GM19193 (cell line): Measurements from ENCODE around the gene LGALS3.

Source experiments
- POLR2A ChIP-seq: IDR thresholded peaks from 4 replicates; pipeline ENCODE4 v1.6.1; 2011; ENCODE audit not compliant: insufficient read depth, insufficient read length; ENCODE audit errors: extremely low read depth

The LGALS3 gene

DNA sequence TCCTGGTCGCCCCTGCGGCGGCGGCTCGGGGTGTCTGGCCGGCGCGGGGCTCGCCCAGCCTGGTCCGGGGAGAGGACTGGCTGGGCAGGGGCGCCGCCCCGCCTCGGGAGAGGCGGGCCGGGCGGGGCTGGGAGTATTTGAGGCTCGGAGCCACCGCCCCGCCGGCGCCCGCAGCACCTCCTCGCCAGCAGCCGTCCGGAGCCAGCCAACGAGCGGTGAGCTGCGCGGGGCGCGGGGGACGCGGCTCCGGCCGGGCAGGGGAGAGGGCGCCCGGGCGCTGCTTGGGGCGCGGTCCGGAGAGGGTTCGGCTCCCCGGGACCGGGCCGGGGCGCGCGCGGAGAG, at the start of gene LGALS3:
LGALS3 (plus strand) TSS at position 167 of the 342 bp plus-strand sequence. CDS start 8,122 bp downstream, outside the sequence.
- TF ChIP-seq POLR2A = peak; percentile 54

DNA sequence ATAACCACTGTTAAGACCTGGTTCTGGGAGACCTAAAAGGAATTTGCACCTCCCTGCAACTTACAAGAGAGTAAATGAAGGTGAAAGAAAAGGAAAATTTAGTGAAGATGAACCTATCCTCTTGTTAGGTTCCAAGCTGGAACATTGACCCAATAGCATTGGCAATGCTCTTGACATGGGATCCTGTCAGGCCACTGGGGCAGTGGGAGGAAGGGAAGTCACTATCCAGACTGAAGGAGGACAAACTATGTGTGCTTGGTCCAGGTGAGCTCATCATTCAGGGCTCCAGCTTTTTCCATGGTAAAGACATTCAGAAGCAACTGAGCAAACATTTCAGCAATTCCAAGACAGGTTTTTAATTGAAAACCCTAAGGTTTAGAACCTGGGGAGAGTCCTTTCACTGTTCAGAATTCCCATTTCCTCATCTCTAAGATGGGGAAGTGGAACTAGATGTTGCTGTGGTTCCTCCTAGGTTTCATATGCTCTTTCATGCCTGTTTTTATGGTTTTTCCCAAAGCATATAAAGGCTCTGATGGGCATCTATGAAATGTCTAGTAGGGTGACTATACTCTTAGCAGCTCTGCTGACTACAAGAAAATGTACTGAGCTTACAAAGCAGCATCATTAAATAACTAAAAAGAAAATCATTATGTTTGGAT, 44.5 kb upstream of the LGALS3 start:
- no peak for TF ChIP-seq POLR2A

DNA sequence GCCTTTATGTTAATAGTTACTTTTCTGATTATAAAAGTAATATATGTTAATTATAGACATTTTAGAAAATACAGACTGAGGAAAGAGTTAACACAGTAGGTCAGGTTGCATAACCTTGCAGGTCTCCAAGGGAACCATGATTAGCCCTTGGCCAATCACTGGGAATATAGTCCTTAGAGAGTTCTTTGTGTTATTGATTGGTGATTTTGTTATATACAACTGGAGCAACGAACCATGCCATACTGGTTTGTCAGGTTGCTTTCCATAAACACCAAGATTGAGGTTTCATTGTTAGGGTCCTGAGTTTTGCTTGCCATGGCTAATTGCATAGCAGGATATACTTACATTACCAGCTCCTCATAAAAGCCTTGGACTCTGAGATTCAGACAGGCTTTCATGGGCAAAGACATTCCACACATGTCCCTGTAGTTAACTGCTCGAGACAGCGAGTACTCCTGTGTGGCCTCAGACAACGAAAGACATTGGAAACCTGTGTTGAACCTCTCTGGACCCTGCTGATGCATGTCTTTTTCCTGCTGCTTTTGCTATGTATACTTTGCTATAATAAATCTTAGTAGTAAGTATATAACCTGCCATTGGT, 43.9 kb upstream of the LGALS3 start:
- TF ChIP-seq POLR2A = no peak

DNA sequence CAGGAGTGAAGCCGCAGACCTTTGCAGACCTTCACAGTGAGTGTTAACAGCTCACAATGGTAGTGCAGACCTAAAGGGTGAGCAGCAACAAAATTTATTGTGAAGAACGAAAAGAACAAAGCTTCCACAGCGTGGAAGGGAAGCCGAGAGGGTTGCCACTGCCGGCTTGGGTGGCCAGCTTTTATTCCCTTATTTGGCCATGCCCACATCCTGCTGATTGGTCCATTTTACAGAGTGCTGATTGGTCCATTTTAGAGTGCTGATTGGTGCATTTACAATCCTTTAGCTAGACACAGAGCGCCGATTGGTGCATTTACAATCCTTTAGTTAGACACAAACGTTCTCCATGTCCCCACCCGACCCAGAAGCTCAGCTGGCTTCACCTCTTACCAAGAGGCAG, 42.1 kb upstream of the LGALS3 start:
- TF ChIP-seq POLR2A = no peak

DNA sequence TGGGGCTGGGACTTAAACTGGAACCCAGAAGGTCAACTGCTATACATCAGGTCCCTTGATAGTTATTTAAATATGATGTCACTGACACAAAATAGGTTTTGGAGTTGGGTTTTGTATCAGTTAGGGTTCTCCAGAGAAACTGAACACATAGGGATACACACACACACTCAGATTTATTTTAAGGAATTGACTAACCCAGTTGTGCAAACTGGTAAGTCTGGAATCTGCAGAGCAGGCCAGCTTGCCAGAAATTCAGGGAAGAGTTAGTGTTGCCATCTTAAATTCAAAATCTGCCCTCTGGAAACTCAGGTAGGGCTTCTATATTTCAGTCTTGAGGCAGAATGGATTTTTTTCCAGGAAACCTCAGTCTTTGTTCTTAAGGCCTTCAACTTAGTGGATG, 40.7 kb upstream of the LGALS3 start:
- TF ChIP-seq POLR2A = no peak

DNA sequence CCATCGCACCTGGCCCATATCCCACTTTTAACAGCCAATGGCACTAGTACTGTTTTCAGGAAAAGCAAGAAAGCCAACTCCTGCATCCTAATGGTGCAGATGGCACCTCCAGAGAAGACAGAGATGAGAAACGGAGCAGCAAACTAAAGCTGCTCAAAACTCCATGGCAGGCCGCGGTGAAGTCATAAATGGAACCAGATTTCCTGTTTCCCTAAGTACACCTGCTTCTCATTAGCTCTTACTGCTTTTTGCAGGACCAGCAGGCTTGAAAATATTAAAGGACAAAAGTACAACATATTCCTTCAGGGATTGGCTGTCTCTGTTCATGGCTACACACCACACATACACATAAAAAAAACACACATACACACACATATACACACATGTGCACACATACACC, 36.7 kb upstream of the LGALS3 start:
- TF ChIP-seq POLR2A = no peak

DNA sequence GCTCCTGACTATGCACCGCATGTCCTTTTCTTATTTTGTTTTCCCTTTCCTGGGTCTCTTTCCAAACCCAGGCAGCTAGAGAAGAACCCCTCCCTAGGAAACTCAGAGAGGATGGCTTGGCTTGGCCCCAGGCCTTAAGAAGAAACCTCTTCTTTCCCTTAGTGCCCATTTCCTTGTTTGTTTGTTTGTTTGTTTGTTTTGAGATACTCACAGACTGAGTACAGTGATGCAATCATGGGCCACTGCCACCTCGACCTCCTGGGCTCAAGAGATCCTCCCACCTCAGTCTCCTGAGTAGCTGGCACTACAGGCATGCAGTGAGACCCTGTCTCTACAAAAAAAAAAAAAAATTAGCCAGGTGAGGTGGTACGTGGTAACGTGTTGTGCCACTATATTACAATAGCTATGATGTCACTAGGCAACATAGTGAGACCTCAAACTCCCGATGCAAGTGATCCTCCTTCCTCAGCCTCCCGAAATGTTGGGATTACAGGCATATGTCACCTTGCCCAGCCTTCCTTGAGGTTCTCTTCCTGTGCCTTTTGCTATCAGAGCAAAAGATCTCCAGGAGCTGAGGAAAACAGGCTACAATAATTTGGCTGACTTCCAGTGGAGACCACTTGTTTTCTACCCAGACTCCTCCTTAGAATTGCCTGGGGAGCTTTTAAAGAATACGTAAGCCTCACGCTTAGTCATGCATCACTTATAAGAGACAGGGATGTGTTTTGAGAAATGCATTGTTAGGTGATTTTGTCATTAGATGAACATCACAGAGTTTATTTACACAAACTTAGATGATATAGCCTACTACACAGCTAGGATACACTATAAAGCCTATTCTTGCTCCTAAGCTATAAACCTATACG, 34.5 kb upstream of the LGALS3 start:
- no peak for TF ChIP-seq POLR2A

DNA sequence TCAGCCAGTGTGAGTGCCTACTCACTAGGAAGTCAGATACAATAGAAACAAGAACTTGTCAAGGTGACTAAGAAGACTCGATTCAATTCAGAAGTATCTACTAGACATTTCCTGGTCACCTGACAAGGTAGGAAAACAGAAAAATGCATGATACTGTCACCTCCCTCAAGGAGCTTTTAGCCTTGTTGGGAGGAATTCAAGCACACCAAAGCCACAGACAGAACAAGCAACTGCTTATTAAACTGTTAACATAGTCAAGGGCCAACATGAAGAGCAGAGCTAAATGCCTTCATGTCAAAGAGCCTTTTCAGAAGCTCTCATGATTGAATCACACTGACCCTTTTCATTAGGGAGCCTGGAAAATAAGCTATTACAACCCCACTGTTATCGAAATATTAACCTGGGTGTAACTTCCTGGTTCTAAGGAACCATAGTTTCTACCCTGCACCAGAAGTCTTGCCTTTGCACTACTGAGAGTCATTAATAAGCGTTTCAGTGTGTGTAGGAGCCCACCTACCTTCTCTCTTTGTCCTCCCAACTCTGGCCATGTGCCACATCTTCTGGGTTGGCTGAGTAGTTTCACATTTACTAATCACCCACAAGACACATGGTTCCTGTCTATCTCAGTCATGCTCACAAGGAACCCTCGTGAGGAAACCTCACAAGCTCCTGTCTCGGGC, 31.0 kb upstream of the LGALS3 start:
- no peak for TF ChIP-seq POLR2A

DNA sequence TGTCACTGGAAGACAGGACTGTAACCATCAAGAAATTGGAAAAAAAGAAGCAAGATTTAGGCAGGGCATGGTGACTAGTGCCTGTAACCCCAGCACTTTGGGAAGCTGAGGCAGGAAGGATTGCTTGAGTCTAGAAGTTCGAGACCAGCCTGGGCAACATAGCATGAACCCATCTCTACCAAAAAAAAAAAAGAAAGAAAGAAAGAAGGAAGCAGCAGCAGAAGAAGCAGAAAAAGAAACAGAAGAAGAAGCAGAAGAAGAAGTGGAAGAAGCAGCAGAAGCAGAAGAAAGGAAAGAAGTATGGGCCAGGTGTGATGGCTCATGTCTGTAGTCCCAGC, 30.5 kb upstream of the LGALS3 start:
- TF ChIP-seq POLR2A = no peak

DNA sequence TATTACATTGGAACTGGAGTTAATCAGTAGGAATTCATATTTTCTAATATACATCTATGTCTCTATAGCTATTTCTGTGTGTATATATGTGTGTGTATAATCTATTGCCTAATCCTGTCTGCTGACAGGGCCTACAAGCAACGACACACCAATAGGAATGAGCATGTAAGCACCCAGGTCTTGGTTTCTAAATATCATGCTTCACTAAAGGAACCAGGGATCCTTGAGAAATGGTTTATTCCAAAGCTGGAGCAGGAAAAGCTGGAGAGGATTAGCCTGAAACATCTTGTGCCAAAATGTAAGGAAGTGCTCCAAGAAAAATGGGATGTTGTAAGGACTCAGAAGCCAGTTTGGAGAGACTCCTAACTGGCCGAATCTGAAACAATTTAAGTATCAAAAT, 29.3 kb upstream of the LGALS3 start:
- no peak for TF ChIP-seq POLR2A

DNA sequence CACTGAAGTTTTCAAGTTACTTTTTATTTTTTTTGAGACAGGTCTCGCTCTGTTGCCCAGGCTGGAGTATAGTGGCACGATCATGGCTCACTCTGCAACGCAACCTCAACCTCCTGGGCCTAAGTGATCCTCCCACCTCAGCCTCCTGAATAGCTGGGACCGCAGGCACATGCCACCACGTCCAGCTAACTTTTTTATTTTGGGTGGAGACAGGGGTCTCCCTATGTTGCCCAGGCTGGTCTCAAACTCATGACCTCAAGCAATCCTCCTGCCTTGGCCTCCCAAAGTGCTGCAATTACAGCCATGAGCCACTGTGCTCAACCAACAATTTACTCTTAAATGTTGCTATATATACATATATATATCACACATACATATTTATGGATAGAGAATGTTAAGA, 27.4 kb upstream of the LGALS3 start:
- no peak for TF ChIP-seq POLR2A

DNA sequence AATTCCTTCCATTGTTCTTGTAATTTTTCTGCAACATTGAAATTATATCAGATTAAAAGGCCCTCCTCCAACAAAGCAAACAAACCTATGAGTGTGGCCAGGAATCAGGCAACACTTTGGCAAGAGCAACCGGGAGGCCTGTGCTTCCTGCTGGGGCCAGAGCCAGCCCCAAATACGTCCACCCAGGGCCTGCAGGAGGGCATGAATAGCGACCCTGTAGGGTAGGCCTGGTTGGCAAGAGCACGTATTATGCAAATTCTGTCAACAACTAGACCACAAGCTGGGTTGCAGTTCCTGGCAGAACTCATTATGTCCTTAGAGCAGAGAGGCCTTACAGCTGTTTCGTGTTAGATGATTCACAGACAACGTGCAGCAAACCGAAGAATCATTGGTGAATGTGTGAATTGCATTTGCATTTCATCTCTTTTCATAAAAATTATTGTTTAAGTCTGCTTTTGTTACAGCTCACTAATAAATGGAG, 26.9 kb upstream of the LGALS3 start:
- TF ChIP-seq POLR2A = peak; percentile 81

DNA sequence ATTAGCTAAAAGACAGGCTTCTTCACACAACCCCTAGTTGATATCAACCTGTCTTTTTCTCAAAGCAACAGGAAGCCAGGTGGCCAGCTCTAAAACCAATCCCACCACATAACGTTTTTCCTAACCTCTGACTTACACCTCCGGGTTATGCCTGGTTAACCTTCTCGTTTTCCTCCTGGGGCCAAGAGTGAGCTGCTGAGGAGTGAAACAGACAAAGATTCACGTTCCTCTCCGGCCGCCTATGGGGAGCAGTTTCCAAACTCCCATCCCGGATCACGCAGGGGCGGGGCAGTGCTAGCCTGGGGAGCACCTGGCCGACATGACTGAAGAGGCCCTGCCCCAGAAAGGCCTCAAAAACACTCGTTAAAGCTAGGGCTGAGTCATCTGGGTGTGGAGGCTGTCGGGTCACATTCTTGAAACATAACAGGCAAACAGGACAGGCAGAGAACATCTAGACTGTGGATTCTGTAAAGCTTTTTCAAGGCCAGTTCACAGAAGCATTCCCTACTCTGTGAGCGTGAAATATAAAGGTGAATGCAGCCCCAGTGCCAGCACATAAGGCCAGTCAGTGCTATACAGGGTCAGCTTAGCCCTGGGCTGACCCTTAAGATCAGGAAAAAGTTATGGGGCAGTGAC, 25.9 kb upstream of the LGALS3 start:
- peak; percentile 49 for TF ChIP-seq POLR2A

DNA sequence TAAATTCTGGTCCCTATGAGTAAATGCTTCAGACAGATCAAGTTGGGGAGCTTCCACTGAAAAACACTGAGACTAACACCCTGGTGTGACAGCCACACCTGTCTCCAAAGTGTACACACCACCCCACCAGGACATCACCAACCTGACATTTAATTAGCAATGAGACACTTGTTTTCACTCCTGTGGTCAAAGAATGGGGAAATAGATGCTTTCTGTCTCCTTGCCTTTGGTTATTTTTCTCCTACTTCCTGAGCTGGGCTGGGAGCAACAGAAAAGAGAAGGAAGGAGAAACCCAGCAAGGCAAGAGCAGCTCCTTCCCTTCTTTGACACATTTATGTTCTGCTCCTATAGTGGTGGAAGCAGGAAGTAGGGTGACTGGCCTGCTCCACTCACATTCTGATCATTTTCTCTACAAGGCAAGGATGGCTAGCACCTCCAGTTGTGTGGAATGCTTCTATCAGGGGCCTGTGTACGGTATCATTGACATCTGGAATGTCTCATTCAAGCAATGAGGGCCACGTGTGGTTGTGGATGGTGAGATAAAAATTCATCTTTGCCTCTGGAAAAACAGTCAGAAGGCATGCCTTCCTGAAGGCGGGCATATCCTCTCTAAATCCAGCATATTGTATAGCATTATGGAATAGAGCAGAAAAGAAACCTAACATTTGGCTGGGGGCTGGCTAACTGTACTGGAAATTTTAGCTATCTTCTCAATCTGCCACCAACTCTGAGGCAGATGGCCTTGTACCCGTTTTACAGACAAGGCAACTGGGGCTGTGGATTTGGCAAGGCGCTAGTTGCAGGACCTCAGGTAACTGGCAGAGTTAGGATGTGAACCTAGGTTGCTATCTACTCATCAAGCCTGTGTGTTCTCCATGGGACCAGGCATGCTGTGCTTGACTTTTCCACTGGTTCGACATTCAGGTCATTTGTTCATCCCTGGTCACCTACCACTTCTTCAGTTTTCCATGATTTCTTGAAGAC, 24.8 kb upstream of the LGALS3 start:
- TF ChIP-seq POLR2A = no peak
